OCI-LY7 (cell line): ENCODE data around the gene CNDP1. TPM values are rescaled to one million over a fixed set of nuclear protein-coding genes. Genes with fewer than 3 reads are reported as not detected.

ENCODE experiments used
- BruUV-seq: library from RNA; stranded (reverse); fragments of 400-500 nt; replicated peaks from 2 replicates; lab custom pipeline; 2021; lab: Mats Ljungman, UMichigan
- CTCF ChIA-PET: fragments of 300-600 bp; sonication (Branson Sonifier 250); formaldehyde crosslinking; loops from one replicate; lab custom pipeline; 2022; ENCODE audit warnings: antibody characterized with exemption; ENCODE audit not compliant: unreplicated experiment; lab: Charles Lee
- POLR2A ChIA-PET: fragments of 300-600 bp; sonication (Branson Sonifier 250); formaldehyde crosslinking; loops from one replicate; lab custom pipeline; 2022; ENCODE audit warnings: antibody characterized with exemption; lab: Charles Lee
- DNase-seq: peaks from one replicate; pipeline ENCODE4 v3.0.0-alpha.2; 2015; ENCODE audit warnings: low spot score
- H2AFZ ChIP-seq: fragments of 200-600 bp; sonication (generic), shearing (Covaris generic); 2 replicates; pipeline ENCODE4 v1.6.1; 2014; ENCODE audit warnings: mild to moderate bottlenecking, antibody characterized with exemption, low read length, moderate library complexity
- H3K27ac ChIP-seq: fragments of 200-600 bp; sonication (generic); 2 replicates; pipeline ENCODE4 v1.5.1; 2014; ENCODE audit warnings: mixed run types, low read depth, mild to moderate bottlenecking, moderate library complexity, low read length, inconsistent platforms; ENCODE audit not compliant: poor library complexity, severe bottlenecking
- H3K36me3 ChIP-seq: fragments of 200-600 bp; sonication (generic); 2 replicates; pipeline ENCODE4 v1.6.1; 2014; ENCODE audit warnings: mild to moderate bottlenecking, antibody characterized with exemption, low read length, moderate library complexity, mixed read lengths; ENCODE audit not compliant: insufficient read depth
- H3K4me1 ChIP-seq: fragments of 200-600 bp; sonication (generic); 2 replicates; pipeline ENCODE4 v1.5.1; 2014; ENCODE audit warnings: mild to moderate bottlenecking, low read length; ENCODE audit not compliant: insufficient read depth, poor library complexity, severe bottlenecking
- H3K4me2 ChIP-seq: fragments of 200-600 bp; sonication (generic); 2 replicates; pipeline ENCODE4 v1.6.1; 2014; ENCODE audit warnings: mild to moderate bottlenecking, low read length
- H3K4me3 ChIP-seq: fragments of 200-600 bp; sonication (generic); 2 replicates; pipeline ENCODE4 v1.5.1; 2014; ENCODE audit warnings: mild to moderate bottlenecking, low read depth, low read length; ENCODE audit not compliant: poor library complexity, severe bottlenecking
- H3K79me2 ChIP-seq: fragments of 200-600 bp; sonication (generic); 2 replicates; pipeline ENCODE4 v1.6.1; 2016; ENCODE audit warnings: low read depth, mild to moderate bottlenecking, low read length, moderate library complexity, mixed read lengths; ENCODE audit not compliant: insufficient read depth
- H3K9me2 ChIP-seq: fragments of 200-600 bp; sonication (generic); 2 replicates; pipeline ENCODE4 v1.6.1; 2016; ENCODE audit warnings: mild to moderate bottlenecking, low read length, mixed read lengths; ENCODE audit not compliant: insufficient read depth
- H3K9me3 ChIP-seq: fragments of 200-600 bp; sonication (generic); 2 replicates; pipeline ENCODE4 v1.6.1; 2014; ENCODE audit warnings: mild to moderate bottlenecking, mixed run types, low read length, mixed read lengths
- H4K20me1 ChIP-seq: fragments of 200-600 bp; sonication (generic); 2 replicates; pipeline ENCODE4 v1.6.1; 2014; ENCODE audit warnings: mild to moderate bottlenecking, antibody characterized with exemption, low read length, moderate library complexity, mixed read lengths; ENCODE audit not compliant: insufficient read depth
- EZH2phosphoT487 ChIP-seq: fragments of 200-600 bp; sonication (generic); IDR thresholded peaks from 2 replicates; pipeline ENCODE4 v1.6.1; 2018; ENCODE audit warnings: low read depth, borderline replicate concordance, mild to moderate bottlenecking, mixed run types, antibody characterized with exemption, low read length, moderate library complexity, mixed read lengths
- intact Hi-C: fragments of 100-400 bp; cut with micrococcal nuclease; formaldehyde crosslinking; loops from one replicate; pipeline ENCODE4 v1.10.0; 2022; ENCODE audit not compliant: unreplicated experiment
- total RNA-seq, 2 experiments: library from RNA; depleted of rRNA in 1 of 2; stranded (reverse); fragments of >200 nt in 1 of 2; shearing (Covaris generic) in 1 of 2; gene quantifications; 2 replicates each; pipeline ENCODE4 v1.2.3, GENCODE V29; 2014 to 2022
- TF ChIP-seq, protein P1 (sequence below): fragments of 200-600 bp; sonication (generic); conservative IDR thresholded peaks from 2 replicates; pipeline ENCODE4 v1.5.1; 2014; ENCODE audit warnings: mild to moderate bottlenecking, antibody characterized with exemption, low read length, moderate library complexity, mixed read lengths

CNDP1 gene
- total RNA-seq, 2 experiments from 2014 or later, result not detected

DNA sequence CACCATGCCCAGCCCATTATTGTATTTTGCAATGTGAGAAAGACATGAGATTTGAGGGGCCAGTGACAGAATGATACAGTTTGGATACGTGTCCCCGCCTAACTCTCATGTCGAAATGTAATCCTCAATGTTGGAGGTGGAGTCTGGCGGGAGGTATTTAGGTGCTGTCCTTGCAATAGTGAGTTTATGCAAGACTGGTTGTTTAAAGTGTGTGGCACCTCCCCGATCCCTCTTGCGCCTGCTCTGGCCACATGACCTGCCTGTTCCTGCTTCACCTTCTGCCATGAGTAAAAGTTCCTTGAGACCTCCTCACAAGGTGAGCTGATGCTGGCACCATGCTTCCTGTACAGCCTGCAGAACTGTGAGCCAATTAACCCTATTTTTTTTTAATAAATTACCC lies 16.6 kb downstream of the CNDP1 start:
- no peak for DNase-seq
- ChIA-PET CTCF (no interaction called here), POLR2A (no interaction called here)
- H3K9me2 ChIP-seq, result no peaks in the 10 kb centered on the region
- no peaks in the 10 kb centered on the region for H3K9me3 ChIP-seq
- H3K4me1 ChIP-seq, result no peaks in the 10 kb centered on the region
- H3K36me3 ChIP-seq, result no peaks in the 10 kb centered on the region
- no peaks in the 10 kb centered on the region for H3K79me2 ChIP-seq
- no peak overlapping the region for H3K4me2 ChIP-seq
- TF ChIP-seq, protein P1, sequence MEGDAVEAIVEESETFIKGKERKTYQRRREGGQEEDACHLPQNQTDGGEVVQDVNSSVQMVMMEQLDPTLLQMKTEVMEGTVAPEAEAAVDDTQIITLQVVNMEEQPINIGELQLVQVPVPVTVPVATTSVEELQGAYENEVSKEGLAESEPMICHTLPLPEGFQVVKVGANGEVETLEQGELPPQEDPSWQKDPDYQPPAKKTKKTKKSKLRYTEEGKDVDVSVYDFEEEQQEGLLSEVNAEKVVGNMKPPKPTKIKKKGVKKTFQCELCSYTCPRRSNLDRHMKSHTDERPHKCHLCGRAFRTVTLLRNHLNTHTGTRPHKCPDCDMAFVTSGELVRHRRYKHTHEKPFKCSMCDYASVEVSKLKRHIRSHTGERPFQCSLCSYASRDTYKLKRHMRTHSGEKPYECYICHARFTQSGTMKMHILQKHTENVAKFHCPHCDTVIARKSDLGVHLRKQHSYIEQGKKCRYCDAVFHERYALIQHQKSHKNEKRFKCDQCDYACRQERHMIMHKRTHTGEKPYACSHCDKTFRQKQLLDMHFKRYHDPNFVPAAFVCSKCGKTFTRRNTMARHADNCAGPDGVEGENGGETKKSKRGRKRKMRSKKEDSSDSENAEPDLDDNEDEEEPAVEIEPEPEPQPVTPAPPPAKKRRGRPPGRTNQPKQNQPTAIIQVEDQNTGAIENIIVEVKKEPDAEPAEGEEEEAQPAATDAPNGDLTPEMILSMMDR, result no peak
- no peak for TF ChIP-seq EZH2phosphoT487
- H2AFZ ChIP-seq, result no peak overlapping the region
- H3K27ac ChIP-seq, result no peak overlapping the region
- no peak overlapping the region for H3K4me3 ChIP-seq
- intact Hi-C loops, result loop anchor here (5.0 kb wide), 1 partner anchor 199 kb away; no protein-coding TSS in a partner anchor
- no peaks in the 10 kb centered on the region for H4K20me1 ChIP-seq
- BruUV-seq, result no TSS peak

DNA sequence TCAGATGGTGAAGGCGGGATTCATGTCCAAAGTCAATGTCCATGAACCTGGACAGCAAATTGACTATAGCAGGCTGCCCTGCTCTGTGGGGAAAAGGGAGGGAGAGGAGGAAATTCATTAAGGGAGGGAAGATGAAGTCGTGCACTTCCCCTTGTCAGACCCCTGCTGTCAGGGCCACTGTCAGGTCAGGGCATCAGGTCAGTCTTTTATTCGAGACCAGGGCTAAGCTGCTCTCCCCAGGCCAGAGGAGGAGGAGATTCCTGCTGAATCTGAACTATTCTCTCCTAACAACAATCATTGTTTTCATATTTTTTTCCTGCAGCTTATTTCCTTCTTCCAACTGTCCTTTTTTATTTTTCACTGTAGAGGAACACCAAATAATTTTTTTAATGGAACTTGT lies 17.2 kb downstream of the CNDP1 start:
- H4K20me1 ChIP-seq, result no peaks in the 10 kb centered on the region
- H3K27ac ChIP-seq, result no peak overlapping the region
- H3K4me1 ChIP-seq, result no peaks in the 10 kb centered on the region
- H3K79me2 ChIP-seq, result no peaks in the 10 kb centered on the region
- intact Hi-C loops, result loop anchor here (5.0 kb wide), 1 partner anchor 199 kb away; no protein-coding TSS in a partner anchor
- H3K4me2 ChIP-seq, result no peak overlapping the region
- no peak overlapping the region for H3K4me3 ChIP-seq
- POLR2A ChIA-PET, result interaction anchor here (0.7 to 0.8 kb wide), 2 partner anchors 22 to 368 kb away, joined by 3 read pairs; no protein-coding TSS in a partner anchor
- BruUV-seq, result no TSS peak
- H2AFZ ChIP-seq, result no peak overlapping the region
- no peaks in the 10 kb centered on the region for H3K9me3 ChIP-seq
- CTCF ChIA-PET, result interaction anchor here (1.3 kb wide), 1 partner anchor 58 kb away, joined by 4 read pairs; no protein-coding TSS in a partner anchor
- H3K9me2 ChIP-seq, result no peaks in the 10 kb centered on the region
- TF ChIP-seq, protein P1, result no peak
- no peak for TF ChIP-seq EZH2phosphoT487
- no peak for DNase-seq
- H3K36me3 ChIP-seq, result no peaks in the 10 kb centered on the region

DNA sequence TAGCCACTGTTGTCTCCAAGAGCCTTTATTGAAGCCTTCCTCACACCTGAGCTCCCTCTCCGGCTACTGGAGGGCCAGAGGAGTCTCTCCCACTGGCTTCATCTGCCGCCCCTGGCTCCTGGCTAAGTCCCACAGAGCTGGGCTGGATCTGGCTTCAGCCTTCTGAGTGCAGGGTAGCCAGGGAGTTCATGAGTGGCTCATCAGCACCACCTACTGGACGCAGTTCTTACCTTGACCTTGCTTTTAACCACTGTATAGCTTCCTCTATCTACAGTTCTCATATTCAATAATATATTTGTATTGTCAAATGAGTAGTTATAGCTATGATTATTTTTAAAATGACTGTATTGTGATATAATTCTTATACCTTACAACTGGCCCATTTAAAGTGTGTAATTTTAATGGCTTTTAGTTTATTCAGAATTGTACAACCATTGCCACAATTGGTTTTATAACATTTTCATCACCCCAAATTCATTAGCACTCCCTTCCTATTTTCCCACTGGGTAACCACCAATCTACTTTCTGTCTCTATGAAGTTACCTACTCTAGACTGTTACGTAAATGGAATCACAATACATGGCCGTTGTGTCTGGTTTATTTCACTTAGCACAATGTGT lies 17.7 kb downstream of the CNDP1 start:
- intact Hi-C loops, result loop anchor here (1.0 to 5.0 kb wide), 2 partner anchors 200 to 356 kb away; no protein-coding TSS in a partner anchor
- Histone ChIP-seq H3K27ac (no peak overlapping the region), H3K9me2 (no peaks in the 10 kb centered on the region), H3K36me3 (no peaks in the 10 kb centered on the region), H3K4me1 (no peaks in the 10 kb centered on the region), H3K9me3 (no peaks in the 10 kb centered on the region), H3K4me3 (no peak overlapping the region), H3K4me2 (no peak overlapping the region), H3K79me2 (no peaks in the 10 kb centered on the region), H2AFZ (no peak overlapping the region), H4K20me1 (no peaks in the 10 kb centered on the region)
- TF ChIP-seq, protein P1, result peak; percentile 78
- no peak for TF ChIP-seq EZH2phosphoT487
- ChIA-PET CTCF (interaction anchor here (1.3 kb wide), 1 partner anchor 59 kb away, joined by 4 read pairs; no protein-coding TSS in a partner anchor), POLR2A (interaction anchor here (0.7 to 0.8 kb wide), 2 partner anchors 21 to 368 kb away, joined by 3 read pairs; no protein-coding TSS in a partner anchor)
- peak; percentile 68 for DNase-seq
- no TSS peak for BruUV-seq
